Measurements from ENCODE around the gene PYGO1.
"Not testable (repeated sequence)": the region's sequence is repeated elsewhere in the genome, so short reads cannot be mapped to it uniquely, and the experiment has no call there.

Gene PYGO1, protein sequence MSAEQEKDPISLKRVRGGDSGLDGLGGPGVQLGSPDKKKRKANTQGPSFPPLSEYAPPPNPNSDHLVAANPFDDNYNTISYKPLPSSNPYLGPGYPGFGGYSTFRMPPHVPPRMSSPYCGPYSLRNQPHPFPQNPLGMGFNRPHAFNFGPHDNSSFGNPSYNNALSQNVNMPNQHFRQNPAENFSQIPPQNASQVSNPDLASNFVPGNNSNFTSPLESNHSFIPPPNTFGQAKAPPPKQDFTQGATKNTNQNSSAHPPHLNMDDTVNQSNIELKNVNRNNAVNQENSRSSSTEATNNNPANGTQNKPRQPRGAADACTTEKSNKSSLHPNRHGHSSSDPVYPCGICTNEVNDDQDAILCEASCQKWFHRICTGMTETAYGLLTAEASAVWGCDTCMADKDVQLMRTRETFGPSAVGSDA

DNA sequence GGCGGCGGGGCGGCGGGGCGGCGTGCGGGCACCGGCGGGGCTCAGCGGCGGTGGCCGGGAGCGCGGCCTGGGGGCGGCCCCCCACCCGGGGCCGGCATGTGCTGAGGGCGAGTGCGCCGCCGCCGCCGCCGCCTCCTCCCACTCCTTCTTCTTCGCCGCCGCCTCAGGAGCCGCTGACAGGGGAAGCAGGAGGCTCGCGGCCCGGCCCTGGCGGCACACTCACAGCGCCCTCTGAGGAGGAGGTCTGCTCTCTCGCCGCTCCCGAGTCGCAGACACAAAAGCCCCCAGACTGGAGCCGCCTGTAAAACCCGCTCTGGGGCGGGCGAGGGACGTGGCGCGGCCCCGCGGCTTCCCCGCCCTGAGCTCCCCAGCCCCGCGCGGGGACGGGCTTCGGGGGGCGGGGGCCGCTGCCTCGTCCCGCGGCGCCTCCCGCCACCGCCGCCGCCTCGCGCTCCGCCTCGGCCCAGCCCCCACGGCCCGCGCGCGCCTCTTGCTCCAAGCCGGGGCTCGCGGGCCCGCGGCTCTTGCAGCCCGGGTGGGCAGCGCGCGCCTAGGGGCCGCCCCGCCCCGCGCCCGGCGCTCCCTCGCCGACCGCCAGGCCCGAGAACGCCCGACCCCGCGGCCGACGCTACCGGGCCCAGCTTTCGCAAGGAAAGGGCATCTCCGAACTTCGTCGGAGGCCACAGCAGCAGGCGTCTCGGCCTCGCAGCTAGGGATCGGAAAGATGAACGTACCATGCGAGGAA, at the start of gene PYGO1:
TSS of gene PYGO1 (minus strand) at position 276 of the 745 bp plus-strand sequence. CDS start 462 bp downstream, outside the sequence.
- DNase-seq: peak; percentile 45 to 63

DNA sequence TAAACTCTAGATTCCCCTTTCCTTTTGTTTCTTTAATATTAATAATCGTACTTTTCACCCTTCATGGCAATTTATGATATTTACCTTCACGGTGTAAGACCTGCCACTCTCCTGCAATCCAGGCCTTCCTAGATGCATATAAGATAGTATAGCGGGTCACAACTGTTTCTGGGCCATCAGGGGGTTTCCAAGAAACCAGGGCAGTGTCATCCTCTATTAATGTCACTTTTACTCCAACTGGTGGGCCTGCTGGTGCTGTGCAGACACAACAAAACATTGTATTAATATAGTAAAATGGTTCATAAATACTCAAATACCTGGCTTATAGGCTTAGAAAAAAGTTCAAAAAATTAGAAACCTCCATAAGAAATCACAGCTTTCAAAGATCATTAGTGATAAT, 48.9 kb upstream of the PYGO1 start:
- DNase-seq: no peak

- DNase-seq: no peak
These were observed 45.6 kb upstream of the PYGO1 start for GRCh38 chr15:55633731-55634130.

- no peak for DNase-seq
These were observed 44.3 kb upstream of the PYGO1 start for GRCh38 chr15:55632434-55632833.

DNA sequence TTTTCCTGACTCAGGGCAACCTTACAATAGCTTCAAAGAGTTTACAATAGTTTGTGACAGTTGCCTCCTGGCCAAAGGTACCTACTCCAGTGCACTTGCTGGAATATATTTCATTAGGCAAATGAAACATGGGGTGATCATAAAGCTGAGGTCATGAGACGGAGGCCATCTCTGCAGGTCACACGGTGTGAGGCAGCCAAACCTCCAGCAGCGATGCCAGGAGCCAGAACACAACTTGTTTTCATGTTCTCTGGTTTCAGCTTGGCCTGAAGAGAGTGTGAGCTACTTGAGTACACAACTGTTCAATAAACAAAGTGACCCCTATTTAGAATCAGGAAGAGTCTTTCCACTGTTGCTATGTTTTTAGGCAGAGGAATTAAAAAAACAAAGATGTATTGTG, 42.7 kb upstream of the PYGO1 start:
- no peak for DNase-seq

- no peak for DNase-seq
These were observed 40.2 kb upstream of the PYGO1 start for GRCh38 chr15:55628369-55628730.

GRCh38 chr15:55627730-55628368, 39.7 kb upstream of the PYGO1 start:
- no peak for DNase-seq

DNA sequence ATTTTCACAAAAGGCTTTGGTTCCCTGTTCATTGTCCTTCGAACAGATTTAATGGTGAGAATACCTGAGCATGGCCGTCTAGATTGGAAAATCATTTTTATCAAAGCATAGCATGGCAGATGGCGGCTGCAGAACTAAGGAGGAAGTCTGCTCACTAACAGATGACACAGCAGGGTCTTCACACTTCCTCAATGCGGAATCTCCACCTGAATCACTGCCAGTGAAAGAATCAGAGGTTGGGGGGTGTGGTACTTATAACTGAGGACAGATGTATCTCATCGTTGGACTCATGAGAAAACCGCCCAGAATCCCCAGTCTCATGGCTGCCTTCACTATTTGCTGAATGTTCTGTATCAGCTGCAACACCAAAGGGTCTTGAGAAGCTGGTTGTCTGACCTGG, 31.6 kb upstream of the PYGO1 start:
- no peak for DNase-seq

DNA sequence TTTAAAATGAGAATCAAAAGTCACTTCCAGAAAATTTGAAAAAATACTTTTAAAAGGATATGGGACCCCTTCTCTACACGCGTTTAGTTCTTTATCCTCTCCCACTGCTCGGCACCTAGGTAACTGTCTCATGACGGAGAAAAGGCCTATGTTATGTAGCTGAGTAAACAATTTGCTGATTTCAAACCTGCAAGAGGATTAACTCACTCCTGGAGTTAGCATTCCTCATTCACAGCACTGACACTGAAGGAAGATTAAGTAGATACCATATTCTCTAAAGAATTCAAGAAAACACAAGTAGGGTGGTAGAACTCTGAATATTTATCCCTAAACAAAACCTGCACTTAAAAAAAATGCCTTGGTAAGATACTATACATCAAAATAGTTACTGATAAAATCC, 30.2 kb upstream of the PYGO1 start:
- DNase-seq: no peak

DNA sequence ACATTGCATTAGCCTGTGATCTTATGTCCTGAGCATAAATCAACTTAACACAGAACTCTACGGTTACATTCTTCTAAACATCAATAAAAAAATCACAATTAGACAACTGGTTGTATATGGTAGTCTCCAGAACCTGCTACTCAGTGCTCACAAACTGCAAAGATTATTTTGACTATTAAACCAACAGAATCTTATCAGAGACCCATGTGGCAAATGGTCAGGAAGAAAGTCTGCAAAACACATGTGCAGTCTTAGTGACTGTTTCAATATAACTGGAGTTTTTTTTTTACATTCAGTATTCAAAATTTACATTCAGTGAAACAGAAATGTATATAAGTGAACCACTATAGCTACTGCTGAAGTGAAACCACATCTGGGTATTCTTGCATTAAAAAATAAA, 27.3 kb upstream of the PYGO1 start:
- no peak for DNase-seq

DNA sequence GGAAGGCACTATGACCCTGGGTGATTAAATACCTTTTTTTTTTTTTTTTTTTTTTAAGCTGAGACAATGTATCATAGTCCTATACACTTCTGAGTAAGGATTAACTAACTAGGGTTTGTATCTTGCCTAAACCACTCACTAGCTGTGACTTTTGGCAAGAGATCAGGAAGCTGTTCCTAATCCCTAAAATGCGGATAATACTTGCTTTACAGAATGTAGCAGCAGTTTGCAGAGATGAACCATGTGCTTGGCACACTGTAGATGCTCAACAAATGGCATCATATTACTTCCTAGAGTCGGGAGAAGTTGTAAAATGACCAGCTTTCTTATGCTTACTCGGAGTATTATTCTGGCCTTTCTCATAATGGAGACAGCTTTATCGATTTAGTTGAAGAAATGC, 25.6 kb upstream of the PYGO1 start:
- no peak for DNase-seq

GRCh38 chr15:55606214-55606613, 18.1 kb upstream of the PYGO1 start:
- no peak for DNase-seq

DNA sequence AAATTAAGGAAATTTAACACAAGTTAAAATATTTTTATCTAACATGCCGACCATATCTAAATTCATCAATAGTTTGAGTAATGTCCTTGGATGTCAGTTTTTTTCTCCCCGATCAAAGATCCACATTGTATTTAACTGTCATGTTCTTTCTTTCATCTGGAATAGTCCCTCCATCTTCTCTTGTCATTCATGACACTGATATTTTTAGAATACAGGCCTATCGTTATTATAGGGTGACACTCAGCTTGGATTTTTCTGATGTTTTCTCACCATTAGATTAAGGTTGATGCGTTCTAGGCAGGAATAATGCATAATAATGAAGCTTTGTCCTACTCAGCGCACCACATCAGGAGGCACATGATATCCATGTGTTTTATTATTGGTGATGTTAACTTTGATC, 13.2 kb upstream of the PYGO1 start:
- no peak for DNase-seq

GRCh38 chr15:55599439-55599838, 11.3 kb upstream of the PYGO1 start:
- no peak for DNase-seq

DNA sequence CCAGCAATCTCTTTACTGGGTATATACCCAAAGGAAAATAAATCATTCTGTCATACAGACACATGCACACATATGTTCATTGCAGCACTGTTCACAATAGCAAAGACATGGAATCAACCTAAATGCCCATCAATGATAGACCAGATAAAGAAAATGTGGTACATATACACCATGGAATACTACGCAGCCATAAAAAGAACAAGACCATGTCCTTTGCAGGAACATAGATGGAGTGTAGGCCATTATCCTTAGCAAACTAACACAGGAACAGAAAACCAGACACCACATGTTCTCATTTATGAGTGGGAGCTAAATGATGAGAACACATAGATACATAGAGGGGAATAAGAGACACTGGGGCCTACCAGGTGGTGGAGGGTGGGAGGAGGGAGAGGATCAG, 4.9 kb upstream of the PYGO1 start:
- not testable (repeated sequence) for DNase-seq

DNA sequence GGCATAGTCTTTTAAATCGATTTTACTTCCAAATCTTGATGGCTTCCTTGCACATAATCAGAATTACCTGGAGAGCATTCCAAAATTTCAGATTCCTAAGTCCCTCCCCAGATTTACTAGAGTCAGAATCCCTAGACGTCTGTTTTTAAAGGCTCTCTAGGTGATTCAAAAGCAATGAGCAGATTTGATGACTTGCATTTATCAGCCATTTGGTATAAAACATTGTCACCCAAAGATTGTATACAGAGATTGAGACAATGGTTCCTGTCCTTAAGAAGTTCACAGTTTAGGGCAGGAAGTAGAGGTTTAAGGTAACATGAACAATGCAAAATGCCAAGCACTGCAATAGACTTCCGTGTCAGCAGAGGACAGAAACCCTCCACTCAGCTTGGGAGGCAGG, 2.6 kb upstream of the PYGO1 start:
- no peak for DNase-seq

GRCh38 chr15:55589287-55589686, 1.1 kb upstream of the PYGO1 start:
- DNase-seq: no peak

DNA sequence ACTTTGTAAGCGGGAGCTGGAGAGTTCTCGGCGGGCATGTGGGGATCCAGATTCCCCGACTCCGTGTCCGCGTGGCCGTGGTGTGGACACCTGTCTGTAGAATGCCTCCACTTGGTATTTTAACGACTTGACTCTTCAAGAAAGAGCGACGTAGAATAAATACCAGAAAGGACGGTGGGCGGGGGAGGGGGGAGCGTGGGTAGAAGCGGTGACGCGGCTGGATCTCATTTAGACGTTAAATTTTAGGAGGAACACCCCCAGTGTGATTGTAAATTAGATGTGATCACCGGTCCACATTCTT, 620 bp upstream of the PYGO1 start:
- peak in 1 of 2 experiments; percentile 31 for DNase-seq

DNA sequence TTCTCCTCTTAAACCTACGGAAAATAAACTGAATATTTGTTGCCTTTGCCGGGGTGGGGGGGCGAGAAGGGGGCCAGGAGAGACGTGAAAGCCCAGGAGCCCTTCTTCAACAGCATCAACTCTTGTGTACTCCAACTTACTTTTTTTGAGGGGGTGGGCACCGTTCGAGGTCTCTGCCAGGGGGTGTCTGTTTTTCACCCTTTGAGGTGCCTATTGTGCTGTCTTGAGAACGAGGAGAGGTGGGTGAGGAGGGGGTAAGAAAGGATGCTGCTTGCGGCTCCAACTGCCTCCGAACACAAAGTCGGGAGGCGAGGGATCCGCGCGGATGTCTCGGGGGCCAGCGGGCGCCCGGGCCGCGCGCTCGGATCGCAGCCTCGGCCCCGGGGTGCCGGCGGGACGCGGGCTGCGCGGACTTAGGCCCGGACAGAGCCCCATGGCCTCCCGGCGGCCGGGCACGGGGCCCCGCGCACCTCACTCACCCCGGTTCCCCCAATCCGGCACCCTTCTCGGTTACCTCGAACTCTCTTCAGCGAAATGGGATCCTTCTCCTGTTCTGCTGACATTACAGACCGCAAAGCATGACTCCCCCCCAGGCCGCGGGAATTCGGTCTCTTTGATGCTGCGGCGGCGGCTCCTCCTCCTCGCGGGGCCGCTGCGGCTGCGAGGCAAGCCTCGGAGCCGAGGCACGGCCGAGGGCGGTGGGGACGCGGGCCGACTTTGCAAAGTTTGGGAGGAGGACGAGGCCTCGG, 650 bp downstream of the PYGO1 start:
- DNase-seq: peak; percentile 41 to 45

DNA sequence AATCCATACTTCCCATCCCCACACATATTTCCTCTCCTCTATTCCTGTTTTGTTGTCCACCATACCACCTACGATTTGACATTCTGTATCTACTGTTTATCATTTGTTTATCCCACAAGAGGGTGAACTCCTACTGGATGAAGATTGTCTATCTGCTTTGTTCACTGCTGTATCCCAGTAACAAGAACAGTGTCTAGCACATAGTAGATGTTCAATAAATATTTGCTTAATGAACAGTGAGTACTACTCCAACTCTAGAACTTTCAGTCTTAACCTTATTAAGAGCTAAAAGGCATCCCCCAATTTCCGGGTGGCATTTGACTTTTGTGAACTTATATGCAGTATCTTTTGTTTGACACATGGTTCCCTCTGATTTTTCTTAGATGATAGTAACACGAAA, 1.3 kb downstream of the PYGO1 start:
- no peak for DNase-seq

- no peak for DNase-seq
These were observed 11.2 kb downstream of the PYGO1 start for GRCh38 chr15:55576943-55577342.

DNA sequence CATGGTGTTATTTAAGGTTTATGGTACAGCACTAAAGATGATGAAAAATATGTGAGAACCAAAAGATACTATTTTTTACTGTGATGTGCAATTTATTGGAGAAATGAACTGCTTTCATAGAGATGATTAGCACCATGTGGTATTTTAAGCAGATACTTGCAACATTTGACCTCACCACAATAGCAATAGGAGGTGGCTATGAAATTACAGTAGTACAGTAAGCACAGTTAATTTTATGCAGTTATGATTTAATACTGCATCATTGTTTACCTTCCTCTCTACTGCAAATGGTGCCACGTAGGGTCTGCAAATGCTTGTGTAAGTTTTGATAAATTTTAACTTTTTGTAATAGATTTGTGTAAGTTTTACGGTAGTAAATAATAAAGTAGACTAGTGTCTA, 14.0 kb downstream of the PYGO1 start:
- DNase-seq: no peak

GRCh38 chr15:55573224-55573623, 14.9 kb downstream of the PYGO1 start:
- DNase-seq: no peak

All from activated T-cell treated with anti-CD3 and anti-CD28 coated beads, Interleukin-2, amount 50 U/mL, for 48 hours (primary cell).